Sigmoid colon (tissue), 7 donors: ENCODE results near the gene SEC24C. TPM values are rescaled to one million over a fixed set of nuclear protein-coding genes. Genes with fewer than 3 reads are reported as not detected.

Experiments
- DNase-seq: peaks from one replicate; pipeline ENCODE4 v3.0.0-alpha.2; 2019
- H3K27ac ChIP-seq, 4 donors: fragments of 200-600 bp; sonication (generic); one replicate each; pipeline ENCODE4 v1.5.1; 2016 to 2019; ENCODE audit warnings: mild to moderate bottlenecking in 1 of 4
- H3K27me3 ChIP-seq, 3 donors: fragments of 200-600 bp; sonication (generic); one replicate each; pipeline ENCODE4 v1.5.1; 2019; ENCODE audit warnings: mild to moderate bottlenecking in 1 of 3
- H3K36me3 ChIP-seq, 4 donors: fragments of 200-600 bp; sonication (generic); one replicate each; pipeline ENCODE4 v1.5.1; 2016 to 2019
- H3K4me1 ChIP-seq, 4 donors: fragments of 200-600 bp; sonication (generic); one replicate each; pipeline ENCODE4 v1.5.1; 2017 to 2019
- H3K4me3 ChIP-seq, 4 donors: fragments of 200-600 bp; sonication (generic); one replicate each; pipeline ENCODE4 v1.5.1; 2017 to 2019; ENCODE audit warnings: mild to moderate bottlenecking in 2 of 4, moderate library complexity in 1 of 4
- H3K9me3 ChIP-seq, 4 donors: fragments of 200-600 bp in 3 of 4; sonication (generic) in 3 of 4; one replicate each; pipeline versions ENCODE4 v1.5.1 to v1.6.1; 2013 to 2019
- EP300 ChIP-seq, 4 donors: sonication (generic); formaldehyde crosslinking; IDR thresholded peaks; one replicate each; pipeline ENCODE4 v1.6.1; 2017; ENCODE audit warnings: antibody characterized with exemption in 4 of 4
- POLR2A ChIP-seq, 2 donors: fragments of 450-650 bp; IDR thresholded peaks; one replicate each; pipeline ENCODE4 v1.6.1; 2016; ENCODE audit warnings: antibody characterized with exemption in 2 of 2, mild to moderate bottlenecking in 2 of 2, moderate library complexity in 2 of 2
- POLR2AphosphoS5 ChIP-seq, 4 donors: sonication (generic); formaldehyde crosslinking; IDR thresholded peaks; one replicate each; pipeline ENCODE4 v1.6.1; 2017; ENCODE audit warnings: antibody characterized with exemption in 4 of 4
- WGBS, 2 donors: extraction: QIAGEN DNeasy Blood & Tissue Kit; methylation state at CpG; one replicate each; pipeline ENCODE4 v1.1.7; 2013; 5-methylcytosine and 5-hydroxymethylcytosine counted together
- intact Hi-C: fragments of 100-400 bp; cut with DNase I; formaldehyde crosslinking; loops from one replicate; pipeline ENCODE4 v1.15.1; 2023
- polyA plus RNA-seq, 3 donors: library from polyadenylated mRNA; stranded (reverse); fragments of 200-250 nt; gene quantifications; one replicate each; pipeline ENCODE4 v1.2.3, GENCODE V29; 2013
- total RNA-seq, 4 donors: library from RNA; depleted of rRNA; stranded (reverse); fragments of >200 nt; gene quantifications; one replicate each; pipeline ENCODE4 v1.1.0, GENCODE V29; 2016
- TF ChIP-seq, protein P1 (sequence below), 4 experiments: fragments of 450-650 bp in 3 of 4; fragments of 200-600 bp in 1 of 4; IDR thresholded peaks; one replicate each; pipeline ENCODE4 v1.5.1; 2016 to 2019; ENCODE audit warnings: antibody characterized with exemption in 4 of 4, mild to moderate bottlenecking in 3 of 4, moderate library complexity in 2 of 4
- donor health status: healthy with polysubstance abuse.
- donor health status: Bipolar disorder and iron deficiency.
- donor health status: healthy.

The SEC24C gene
- total and polyA plus RNA-seq, 7 donors, result 25.2 to 52.3 (median 37.5) TPM

DNA sequence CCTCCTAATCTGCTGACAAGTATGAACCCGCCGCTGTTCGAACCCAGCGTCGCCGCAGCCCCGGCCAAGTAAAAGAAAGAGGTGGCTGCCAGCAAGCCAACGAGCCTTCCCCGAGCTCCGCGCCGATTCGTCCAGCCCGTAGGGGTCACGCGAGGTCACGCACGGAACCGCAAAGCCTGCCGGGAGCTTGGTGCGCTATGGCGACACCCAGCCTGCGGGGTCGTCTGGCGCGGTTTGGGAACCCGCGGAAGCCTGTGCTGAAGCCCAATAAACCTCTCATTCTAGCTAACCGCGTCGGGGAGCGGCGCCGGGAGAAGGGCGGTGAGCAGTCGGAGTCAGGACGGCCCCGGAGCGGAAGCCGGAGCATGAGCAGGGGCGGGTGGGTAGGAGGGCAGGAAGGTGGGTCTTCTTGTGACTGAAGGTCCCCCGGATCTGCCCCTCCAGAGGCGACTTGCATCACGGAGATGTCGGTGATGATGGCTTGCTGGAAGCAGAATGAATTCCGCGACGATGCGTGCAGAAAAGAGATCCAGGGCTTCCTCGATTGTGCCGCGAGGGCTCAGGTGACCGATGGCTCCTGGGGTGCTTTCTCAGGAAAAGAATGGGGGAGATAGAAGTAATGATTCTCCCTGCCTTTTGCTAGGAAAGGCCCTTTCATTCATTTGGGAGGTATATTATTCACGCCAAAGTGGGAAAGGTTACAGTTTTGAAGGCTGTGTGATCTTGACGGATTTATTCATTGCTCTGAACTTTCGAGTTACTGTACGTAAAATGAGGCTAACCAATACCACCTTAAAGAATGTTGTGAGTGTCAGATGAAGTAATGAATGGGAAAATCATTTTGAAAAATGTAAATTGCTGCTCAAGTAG, 37.9 kb downstream of the SEC24C start, which contains the start of gene CHCHD1:
TSS of gene CHCHD1 (plus strand) at position 170 of the 870 bp plus-strand sequence. CDS start at position 198, 28 bp downstream.
- no peaks in the 10 kb centered on the region for H3K9me3 ChIP-seq
- peak within 1 kb of the TSS; percentile 92 to 97 (median 94) for H3K27ac ChIP-seq
- H3K36me3 ChIP-seq, result peaks cover 0 to 39% (median 9%) of the 10 kb centered on the region in 4 donors
- peaks cover 0 to 49% (median 47%) of the 10 kb centered on the region in 4 donors for H3K4me1 ChIP-seq
- DNase-seq, result peak; percentile 96
- peak within 1 kb of the TSS; percentile 72 to 94 (median 92) for H3K4me3 ChIP-seq
- TF ChIP-seq POLR2A (IDR thresholded peaks at IDR 0.05) (peak; percentile 67), POLR2AphosphoS5 (IDR thresholded peaks at IDR 0.05) (peak; percentile 54 to 91 (median 90))
- TF ChIP-seq, protein P1, sequence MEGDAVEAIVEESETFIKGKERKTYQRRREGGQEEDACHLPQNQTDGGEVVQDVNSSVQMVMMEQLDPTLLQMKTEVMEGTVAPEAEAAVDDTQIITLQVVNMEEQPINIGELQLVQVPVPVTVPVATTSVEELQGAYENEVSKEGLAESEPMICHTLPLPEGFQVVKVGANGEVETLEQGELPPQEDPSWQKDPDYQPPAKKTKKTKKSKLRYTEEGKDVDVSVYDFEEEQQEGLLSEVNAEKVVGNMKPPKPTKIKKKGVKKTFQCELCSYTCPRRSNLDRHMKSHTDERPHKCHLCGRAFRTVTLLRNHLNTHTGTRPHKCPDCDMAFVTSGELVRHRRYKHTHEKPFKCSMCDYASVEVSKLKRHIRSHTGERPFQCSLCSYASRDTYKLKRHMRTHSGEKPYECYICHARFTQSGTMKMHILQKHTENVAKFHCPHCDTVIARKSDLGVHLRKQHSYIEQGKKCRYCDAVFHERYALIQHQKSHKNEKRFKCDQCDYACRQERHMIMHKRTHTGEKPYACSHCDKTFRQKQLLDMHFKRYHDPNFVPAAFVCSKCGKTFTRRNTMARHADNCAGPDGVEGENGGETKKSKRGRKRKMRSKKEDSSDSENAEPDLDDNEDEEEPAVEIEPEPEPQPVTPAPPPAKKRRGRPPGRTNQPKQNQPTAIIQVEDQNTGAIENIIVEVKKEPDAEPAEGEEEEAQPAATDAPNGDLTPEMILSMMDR (IDR thresholded peaks at IDR 0.05), result no peak
- intact Hi-C loops, result no loop called here
- WGBS, 2 donors, result 0% methylated on average over 57 of the region's 57 CpGs
- H3K27me3 ChIP-seq, result no peaks in the 10 kb centered on the region

DNA sequence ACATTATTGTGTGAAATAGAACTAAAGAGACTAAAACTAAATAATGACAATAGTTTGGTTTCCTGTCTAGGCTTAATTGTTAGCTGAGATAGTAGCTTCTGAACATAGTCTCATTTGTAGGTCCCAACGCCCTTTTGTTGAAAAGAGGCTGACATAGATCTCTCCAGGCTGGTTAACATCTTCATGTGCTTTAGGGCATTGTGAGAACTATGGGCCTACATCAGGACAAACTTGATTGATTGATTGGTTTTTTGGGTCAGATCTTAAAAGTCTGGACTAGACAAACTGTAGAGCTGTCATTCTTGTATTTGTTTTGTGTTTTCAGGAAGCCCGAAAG, 38.5 kb downstream of the SEC24C start:
- peaks cover 0 to 33% (median 9%) of the 10 kb centered on the region in 4 donors for H3K36me3 ChIP-seq
- H3K4me1 ChIP-seq, result peaks cover 0 to 55% (median 52%) of the 10 kb centered on the region in 4 donors
- H3K4me3 ChIP-seq, result peak overlapping the region; percentile 72 to 94 (median 92)
- intact Hi-C loops, result no loop called here
- no peaks in the 10 kb centered on the region for H3K9me3 ChIP-seq
- 33 to 47% methylated on average over 2 of the region's 2 CpGs for WGBS, 2 donors
- H3K27me3 ChIP-seq, result no peaks in the 10 kb centered on the region
- DNase-seq, result no peak
- peak overlapping the region; percentile 92 to 97 (median 94) for H3K27ac ChIP-seq
- TF ChIP-seq POLR2A (IDR thresholded peaks at IDR 0.05), result no peak
- TF ChIP-seq EP300 (IDR thresholded peaks at IDR 0.05), result no peak
- no peak for TF ChIP-seq POLR2AphosphoS5 (IDR thresholded peaks at IDR 0.05)

DNA sequence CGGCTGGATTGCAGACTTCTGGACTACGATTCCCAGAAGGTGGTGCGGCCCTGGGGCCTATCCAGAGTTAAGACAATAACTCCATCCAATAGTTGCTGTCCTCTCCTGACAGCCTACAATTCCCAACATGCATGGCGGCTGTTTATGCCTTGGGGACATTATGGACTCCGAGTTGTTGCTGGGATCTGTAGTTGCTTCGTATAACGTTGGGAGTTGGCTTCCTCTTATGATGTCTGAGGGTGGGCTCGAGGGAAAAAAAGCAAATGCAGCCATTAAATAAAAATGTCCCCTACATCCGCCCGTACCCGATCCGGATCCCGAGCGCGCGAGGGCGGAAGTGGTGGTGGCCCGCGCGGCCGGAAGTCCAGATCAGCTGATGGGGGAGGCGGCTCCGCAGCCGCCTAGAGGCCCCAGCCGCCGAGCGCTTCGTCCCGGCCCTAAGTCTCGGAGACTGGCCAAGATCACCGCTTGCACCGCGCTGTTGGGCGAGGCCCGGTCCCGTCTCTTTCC, 41.1 kb downstream of the SEC24C start, which contains the start of gene ZSWIM8:
TSS of gene ZSWIM8 (plus strand) at position 396 of the 510 bp plus-strand sequence. CDS start 273 bp downstream, outside the sequence.
- intact Hi-C loops, result loop anchor here (2.0 kb wide), 1 partner anchor 26 kb away; the partner anchor contains the start of gene NDST2
- peak; percentile 95 for DNase-seq
- TF ChIP-seq, protein P1 (IDR thresholded peaks at IDR 0.05), result no peak
- TF ChIP-seq EP300 (IDR thresholded peaks at IDR 0.05), result peak in 1 of 4 donors; percentile 33
- TF ChIP-seq POLR2A (IDR thresholded peaks at IDR 0.05), result peak; percentile 57 to 76
- TF ChIP-seq POLR2AphosphoS5 (IDR thresholded peaks at IDR 0.05), result peak; percentile 74 to 97 (median 88)
- WGBS, 2 donors, result 0% methylated on average over 36 of the region's 36 CpGs
- Histone ChIP-seq H3K27me3 (no peaks in the 10 kb centered on the region), H3K9me3 (no peaks in the 10 kb centered on the region), H3K4me1 (peaks cover 0 to 60% (median 58%) of the 10 kb centered on the region in 4 donors), H3K27ac (peak within 1 kb of the TSS; percentile 88 to 97 (median 90)), H3K36me3 (peaks cover 14 to 23% (median 15%) of the 10 kb centered on the region in 4 donors), H3K4me3 (peak within 1 kb of the TSS; percentile 70 to 96 (median 80))

DNA sequence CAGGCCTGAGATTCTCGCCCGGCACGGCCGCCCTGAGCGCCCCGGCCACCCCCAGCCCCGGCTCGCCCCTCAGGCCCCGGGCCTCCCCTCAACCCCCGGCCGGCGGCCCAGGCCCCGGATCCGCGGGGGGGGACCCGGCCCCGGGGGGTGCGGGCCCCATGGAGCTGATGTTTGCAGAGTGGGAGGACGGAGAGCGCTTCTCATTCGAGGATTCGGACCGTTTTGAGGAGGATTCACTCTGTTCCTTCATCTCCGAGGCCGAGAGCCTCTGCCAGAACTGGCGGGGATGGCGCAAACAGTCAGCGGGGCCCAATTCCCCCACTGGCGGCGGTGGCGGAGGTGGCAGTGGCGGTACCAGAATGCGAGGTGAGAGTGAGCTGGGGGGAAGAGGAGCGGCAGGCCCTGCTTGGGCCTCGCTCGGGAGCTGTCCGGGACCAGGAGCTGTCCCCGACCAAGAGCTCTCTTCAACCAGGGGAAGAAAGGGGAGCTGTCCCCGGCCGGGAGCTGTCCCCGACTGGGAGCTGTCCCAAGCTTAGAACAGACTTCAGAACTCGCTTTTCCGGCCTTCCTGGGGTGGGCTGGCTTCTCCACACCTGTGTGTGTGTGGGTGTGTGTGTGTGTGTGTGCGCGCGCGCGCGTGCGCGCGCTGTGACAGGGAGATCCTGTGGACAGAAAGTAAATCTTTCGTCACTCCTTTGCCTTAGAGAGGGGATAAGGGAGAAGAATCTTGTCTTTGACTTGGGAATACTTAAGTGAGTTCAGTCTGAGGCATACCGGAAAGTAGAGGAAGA, 41.7 kb downstream of the SEC24C start:
- peak overlapping the region; percentile 88 to 97 (median 90) for H3K27ac ChIP-seq
- TF ChIP-seq, protein P1 (IDR thresholded peaks at IDR 0.05), result no peak
- no peak for TF ChIP-seq POLR2A (IDR thresholded peaks at IDR 0.05)
- TF ChIP-seq POLR2AphosphoS5 (IDR thresholded peaks at IDR 0.05), result no peak
- no peak for TF ChIP-seq EP300 (IDR thresholded peaks at IDR 0.05)
- intact Hi-C loops, result loop anchor here (2.0 kb wide), 1 partner anchor 25 kb away; the partner anchor contains the start of gene NDST2
- H3K9me3 ChIP-seq, result no peaks in the 10 kb centered on the region
- whole genome bisulfite sequencing, 2 donors, result 1% methylated on average over 54 of the region's 54 CpGs
- H3K4me1 ChIP-seq, result peaks cover 0 to 53% (median 52%) of the 10 kb centered on the region in 4 donors
- no peak for DNase-seq
- no peaks in the 10 kb centered on the region for H3K27me3 ChIP-seq
- peaks cover 20 to 28% (median 21%) of the 10 kb centered on the region in 4 donors for H3K36me3 ChIP-seq
- H3K4me3 ChIP-seq, result peak overlapping the region; percentile 70 to 96 (median 80)
